22Rv1 (cell line): ENCODE results near the gene PSMD9.

Experiments used
- ZFX ChIP-seq: fragments of 450-650 bp; IDR thresholded peaks from 2 replicates; pipeline ENCODE4 v1.6.1; 2017; ENCODE audit warnings: antibody characterized with exemption, borderline replicate concordance
- TF ChIP-seq, protein P1 (sequence below): fragments of 450-650 bp; IDR thresholded peaks from 2 replicates; pipeline ENCODE4 v1.5.1; 2017; ENCODE audit warnings: mild to moderate bottlenecking

DNA sequence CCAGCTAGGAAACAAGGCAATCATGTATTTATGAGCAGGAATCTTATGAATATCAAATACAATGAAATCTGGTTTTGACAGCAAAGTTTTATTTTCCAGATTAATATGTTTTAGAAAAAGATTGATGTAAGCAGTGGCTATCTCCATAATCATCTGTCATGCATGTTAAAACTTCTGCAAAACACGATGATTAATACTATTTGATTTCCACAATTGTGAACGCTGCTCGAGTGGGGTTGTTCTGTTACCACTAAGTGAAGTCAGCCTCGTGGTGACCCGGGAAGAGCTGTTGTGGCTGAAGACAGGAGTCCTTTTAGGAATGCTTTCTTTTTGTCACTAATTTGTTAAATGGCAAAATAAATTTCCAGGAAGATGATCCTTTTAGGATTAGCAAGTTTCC is 39.2 kb downstream of the PSMD9 start:
- TF ChIP-seq, protein P1, sequence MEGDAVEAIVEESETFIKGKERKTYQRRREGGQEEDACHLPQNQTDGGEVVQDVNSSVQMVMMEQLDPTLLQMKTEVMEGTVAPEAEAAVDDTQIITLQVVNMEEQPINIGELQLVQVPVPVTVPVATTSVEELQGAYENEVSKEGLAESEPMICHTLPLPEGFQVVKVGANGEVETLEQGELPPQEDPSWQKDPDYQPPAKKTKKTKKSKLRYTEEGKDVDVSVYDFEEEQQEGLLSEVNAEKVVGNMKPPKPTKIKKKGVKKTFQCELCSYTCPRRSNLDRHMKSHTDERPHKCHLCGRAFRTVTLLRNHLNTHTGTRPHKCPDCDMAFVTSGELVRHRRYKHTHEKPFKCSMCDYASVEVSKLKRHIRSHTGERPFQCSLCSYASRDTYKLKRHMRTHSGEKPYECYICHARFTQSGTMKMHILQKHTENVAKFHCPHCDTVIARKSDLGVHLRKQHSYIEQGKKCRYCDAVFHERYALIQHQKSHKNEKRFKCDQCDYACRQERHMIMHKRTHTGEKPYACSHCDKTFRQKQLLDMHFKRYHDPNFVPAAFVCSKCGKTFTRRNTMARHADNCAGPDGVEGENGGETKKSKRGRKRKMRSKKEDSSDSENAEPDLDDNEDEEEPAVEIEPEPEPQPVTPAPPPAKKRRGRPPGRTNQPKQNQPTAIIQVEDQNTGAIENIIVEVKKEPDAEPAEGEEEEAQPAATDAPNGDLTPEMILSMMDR = no peak
- TF ChIP-seq ZFX = no peak
